OCI-LY7 (cell line): ENCODE results near the gene TXLNG.
"Not testable (repeated sequence)": the region's sequence is repeated elsewhere in the genome, so short reads cannot be mapped to it uniquely, and the experiment has no call there.

ENCODE experiments used
- CTCF ChIP-seq: fragments of 200-600 bp; sonication (generic); conservative IDR thresholded peaks from 2 replicates; pipeline ENCODE4 v1.5.1; 2014; ENCODE audit warnings: mild to moderate bottlenecking, antibody characterized with exemption, low read length, moderate library complexity, mixed read lengths
- EZH2phosphoT487 ChIP-seq: fragments of 200-600 bp; sonication (generic); IDR thresholded peaks from 2 replicates; pipeline ENCODE4 v1.6.1; 2018; ENCODE audit warnings: low read depth, borderline replicate concordance, mild to moderate bottlenecking, mixed run types, antibody characterized with exemption, low read length, moderate library complexity, mixed read lengths

DNA sequence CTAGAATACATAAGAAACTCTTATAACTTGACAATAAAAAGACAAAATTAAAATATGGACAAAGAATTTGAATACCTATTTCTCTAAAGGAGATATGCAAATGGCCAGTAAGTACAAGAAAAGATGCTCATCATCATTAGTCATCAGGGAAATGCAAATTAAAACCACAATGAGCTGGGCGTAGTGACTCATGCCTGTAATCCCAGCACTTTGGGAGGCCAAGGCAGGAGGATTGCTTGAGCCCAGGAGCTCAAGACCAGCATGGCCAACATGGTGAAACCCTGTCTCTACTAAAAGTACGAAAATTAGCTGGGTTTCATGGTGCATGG is 69.8 kb downstream of the TXLNG start:
- not testable (repeated sequence) for TF ChIP-seq CTCF, EZH2phosphoT487
